HG02623 (cell line): Measurements from ENCODE around the gene EPHB1.

ENCODE experiments used
- ATAC-seq: cut with Tn5 transposase; IDR thresholded peaks from one replicate; pipeline ENCODE4 v1.9.1; 2021; ENCODE audit warnings: moderate library complexity; ENCODE audit not compliant: unreplicated experiment

The EPHB1 gene

DNA sequence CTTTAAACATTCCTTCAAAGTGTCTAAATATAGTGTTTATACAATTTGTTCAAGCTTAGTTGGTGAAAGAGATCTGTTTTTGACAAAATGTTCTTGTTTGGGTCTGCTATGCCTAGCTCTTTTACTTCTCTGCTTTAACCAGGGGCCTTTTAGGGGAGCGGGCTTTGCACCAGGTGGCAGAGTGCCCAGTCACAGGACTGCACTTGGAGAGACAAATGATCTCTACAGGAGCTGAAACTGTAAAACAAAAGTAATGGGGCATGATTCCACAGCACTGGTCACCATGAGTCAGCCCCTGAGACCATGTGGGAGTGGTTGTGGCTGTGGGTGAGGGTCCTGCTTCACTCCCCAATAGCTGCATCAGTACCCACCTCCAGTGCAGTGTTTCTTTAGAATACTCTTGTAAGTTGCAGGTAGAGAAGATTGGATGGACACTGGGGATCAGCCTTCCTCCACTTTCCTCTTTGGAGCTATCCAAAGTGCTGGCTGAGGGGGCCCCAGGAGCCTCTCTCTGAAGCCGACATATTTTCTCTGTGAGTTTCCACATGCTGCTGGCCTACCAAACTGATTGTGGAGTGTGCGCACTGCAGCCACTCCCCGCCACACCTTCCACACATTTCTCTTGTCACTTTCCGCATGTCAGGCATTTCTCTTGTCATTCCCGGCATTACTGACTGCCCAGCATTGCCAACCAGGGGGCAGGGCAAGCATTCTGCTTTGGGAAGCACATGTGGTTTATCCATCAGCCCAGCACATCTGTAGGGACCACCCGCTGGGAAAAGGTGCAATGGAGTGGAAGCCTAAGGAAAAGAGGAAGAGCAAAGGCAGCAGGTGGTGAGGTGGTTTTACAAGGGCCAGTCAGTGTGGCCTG lies 110.0 kb downstream of the EPHB1 start:
- peak; percentile 15 for ATAC-seq

DNA sequence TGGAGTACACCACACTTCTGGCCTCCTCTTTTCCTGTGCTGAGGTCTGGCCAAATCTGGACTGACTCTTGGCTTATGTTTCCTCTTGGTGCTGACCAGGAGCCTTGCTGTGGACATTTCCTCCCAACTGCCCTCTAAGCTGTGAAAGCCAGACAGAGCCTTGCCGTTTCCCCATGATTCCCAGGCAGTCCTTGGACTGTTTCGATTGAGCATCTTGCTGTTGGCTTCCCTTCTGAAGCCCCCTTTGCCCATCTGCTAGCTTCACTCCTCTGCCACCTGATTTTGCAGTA lies 110.5 kb downstream of the EPHB1 start:
- no peak for ATAC-seq

DNA sequence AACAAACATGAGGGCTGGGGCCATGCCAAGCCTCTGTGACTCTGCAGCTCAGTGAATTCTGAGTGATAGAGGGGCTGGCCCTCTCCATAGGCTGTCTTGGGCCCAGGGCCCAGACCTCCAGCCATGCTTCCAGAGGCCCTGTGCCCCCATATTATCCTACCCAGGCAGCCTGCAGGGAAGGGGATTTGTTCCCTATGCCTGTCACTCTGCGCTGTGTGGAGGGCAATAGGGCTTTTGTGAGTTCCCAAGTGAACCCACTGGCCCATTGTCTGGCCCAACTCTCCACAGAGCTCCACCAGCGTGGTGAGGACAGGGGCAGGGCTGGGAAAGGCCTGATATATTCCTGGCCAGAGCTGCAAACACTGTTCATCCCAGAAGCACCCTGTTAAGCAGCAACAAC lies 113.2 kb downstream of the EPHB1 start:
- no peak for ATAC-seq

DNA sequence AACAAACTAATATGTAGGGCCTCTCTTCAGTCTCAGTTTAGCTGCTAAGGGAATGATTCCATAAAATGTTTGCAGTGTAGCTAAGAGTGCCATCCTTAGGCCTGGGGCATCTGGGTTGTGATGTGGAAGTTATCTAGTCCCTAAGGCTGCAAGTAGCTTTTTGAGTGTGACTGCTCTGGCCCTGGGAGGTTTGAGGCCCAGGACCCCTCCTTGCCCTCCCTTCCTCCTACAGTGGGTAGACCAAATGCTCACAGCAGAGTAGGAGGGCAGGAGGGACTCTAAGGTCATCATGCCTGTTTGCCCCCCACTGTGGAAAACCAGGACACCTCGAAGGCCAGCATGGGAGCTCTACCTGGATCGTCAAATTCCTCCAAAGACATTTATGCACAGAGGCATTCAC lies 115.0 kb downstream of the EPHB1 start:
- ATAC-seq, result no peak

DNA sequence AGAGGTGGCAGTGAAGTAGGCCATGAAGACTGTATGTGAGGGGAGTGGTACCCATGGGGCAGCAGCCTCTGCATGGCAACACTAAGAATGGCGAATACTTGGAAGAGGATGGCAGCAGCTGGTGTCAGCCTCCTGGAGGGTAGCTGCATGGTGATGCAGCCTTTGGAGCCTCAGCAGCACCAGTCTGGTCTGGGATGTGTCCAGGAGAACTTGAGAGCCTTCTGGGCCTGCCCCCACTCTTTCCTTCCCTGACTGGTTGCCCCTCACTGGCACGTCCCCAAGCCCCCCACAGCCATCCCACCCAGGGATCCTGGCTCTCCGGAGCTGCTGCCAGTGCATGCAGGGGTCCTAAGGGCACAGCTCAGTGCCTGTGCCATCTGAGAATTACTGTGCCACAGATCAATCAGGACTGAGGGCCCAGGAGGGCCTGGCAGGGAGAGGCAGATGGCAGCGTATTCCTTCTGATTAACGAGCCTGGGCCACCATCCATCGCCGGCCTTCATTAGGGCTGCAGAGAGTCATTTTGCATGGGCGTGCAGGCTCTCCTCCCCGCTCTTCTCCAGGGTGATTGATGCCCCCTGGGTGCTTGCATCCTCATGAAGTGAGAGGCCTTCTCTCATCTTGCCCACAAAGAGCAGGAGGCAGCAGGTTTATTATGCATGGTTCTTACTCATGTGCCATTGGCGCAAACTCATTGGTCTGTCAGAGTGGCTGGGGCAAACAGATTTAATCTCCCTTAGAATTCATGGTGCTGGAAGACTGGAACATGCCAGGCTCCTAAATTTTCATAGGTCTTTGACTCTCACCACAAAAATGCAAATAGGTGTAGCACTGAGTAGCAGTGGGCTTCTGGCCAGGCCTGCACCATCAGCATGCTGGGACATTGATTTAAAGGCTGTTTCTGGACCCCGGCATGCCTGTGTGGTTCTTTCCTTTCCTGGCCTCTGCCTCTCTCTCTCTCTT lies 116.8 kb downstream of the EPHB1 start:
- ATAC-seq, result no peak

DNA sequence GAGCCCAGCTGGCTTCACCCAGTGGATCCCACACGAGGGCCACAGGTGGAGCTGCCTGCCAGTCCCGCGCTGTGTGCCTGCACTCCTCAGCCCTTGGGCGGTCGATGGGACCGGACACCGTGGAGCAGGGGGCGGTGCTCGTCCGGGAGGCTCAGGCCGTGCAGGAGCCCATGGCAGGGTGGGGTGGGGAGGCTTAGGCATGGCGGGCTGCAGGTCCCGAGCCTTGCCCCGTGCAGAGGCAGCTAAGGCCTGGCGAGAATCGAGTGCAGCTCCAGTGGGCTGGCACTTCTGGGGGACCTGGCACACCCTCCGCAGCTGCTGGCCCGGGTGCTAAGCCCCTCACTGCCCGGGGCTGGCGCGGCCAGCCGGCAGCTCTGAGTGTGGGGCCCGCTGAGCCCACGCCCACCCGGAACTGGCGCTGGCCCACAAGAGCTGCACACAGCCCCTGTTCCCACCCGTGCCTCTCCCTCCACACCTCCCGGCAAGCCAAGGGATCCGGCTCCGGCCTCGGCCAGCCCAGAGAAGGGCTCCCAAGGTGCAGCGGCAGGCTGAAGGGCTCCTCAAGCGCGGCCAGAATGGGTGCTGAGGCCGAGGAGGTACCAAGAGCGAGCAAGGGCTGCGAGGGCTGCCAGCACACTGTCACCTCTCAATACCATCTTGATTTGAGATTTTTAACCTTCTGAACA lies 121.4 kb downstream of the EPHB1 start:
- ATAC-seq, result no peak

DNA sequence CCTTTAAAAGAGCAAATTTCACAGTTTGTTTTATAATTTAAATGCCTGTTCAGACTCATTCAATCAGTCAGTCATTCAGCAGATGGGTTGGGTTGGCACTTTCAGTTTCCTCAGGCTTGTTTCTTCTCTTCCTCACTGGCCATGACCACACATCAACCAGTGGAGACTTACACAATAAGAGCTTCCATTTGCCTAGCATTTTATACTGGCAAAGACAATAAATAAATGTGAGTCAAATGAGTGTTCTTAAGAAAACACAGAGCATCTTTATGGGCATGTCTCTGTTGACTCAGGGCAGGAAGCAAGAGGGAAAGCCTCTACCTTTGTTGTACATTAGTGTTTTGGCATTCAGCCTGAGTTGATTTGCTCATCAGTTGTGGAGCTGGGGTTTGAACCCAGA lies 122.6 kb downstream of the EPHB1 start:
- ATAC-seq, result no peak

DNA sequence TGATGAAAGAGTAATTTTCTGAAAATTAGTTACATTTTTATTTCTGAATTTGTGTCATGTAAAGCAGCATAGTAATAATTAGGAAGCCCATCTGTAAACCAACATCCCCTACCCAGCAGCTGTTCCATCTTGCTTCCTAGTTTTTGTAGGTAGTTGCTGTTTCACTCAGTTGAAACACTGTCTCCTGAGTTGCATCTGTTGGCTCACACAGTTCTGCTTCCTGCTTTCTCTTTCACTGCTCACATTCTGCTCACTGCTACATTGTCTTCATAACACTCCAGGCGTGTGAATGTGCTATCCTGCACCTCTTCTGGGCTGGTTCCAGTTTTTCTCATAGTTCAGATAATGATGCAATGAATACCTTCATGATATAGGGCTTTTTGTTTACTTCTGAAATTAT lies 123.4 kb downstream of the EPHB1 start:
- peak; percentile 95 for ATAC-seq

DNA sequence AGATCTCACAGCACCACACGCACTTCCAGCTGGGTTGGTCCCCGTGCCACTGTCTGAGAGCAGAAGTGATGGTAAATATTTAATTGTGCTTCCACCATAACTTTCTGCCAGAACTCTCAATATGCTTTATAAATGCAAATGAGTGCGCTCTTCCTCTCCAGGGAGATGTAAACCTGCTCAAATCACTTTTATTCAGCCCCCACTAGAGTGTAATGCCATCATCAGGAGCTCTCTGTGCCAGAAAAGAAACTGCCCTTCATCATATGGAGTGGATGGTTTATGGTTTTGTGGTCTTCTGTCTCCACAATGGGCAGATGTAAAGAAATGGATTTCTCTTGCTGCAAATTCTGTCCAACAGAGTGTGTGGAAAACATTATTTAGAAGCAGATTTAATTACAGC lies 127.0 kb downstream of the EPHB1 start:
- ATAC-seq, result no peak

DNA sequence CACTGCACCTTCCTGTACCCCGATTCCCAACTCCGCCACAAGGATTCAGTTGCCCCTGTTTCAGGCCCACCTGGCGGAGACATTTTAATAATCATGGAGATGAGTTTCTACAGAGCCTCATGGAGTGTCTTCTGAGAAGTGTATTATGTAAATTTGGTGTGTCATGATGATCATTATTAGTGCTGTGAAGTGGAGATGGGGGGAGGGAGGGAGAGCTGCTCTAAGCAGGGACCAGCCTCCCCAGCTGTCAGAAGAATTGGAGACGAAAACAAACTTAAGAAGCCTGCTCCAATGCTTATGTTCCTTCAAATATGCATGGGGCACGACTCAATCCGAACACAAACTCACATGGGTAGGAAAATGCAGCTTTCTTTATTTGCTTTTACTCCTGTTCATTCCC lies 127.8 kb downstream of the EPHB1 start:
- no peak for ATAC-seq

DNA sequence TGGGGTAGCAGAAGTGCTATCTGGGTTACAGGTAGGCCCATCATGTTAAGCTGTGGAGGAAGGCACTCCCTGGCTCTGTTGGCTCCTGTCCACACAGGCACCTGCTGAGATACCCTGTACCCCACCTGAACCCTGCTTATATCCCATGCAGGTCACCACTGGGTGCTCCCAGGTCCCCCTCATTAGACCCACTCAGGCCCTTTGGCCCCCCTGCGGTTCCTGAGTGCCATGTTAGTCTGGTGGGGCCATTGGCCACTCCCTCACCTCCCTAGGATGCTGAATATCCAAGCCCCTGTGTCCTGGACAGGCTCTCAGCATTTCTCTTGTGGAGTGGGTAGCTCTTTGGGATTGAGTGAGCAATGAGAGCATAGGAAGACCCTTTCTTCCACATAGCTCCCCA lies 128.2 kb downstream of the EPHB1 start:
- no peak for ATAC-seq

DNA sequence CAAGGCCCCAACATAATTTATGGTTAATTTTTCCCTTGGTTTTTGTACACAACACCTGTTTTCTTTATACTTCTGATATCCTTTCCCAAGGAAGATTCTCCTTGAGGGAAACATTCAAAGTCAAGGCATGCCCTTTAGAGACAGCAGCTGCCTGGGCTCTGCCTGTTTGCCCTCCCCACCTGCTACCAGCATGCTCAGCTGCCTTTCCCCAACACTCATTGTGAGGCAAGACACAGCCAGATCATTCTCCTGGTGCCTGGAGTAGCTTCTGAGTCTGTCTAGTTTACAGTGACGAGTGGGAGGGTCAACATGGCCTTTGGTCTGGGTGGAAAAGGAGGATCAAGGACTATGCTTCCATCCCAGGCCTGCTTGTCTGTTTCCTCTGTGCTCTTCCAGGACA lies 132.5 kb downstream of the EPHB1 start:
- ATAC-seq, result no peak

DNA sequence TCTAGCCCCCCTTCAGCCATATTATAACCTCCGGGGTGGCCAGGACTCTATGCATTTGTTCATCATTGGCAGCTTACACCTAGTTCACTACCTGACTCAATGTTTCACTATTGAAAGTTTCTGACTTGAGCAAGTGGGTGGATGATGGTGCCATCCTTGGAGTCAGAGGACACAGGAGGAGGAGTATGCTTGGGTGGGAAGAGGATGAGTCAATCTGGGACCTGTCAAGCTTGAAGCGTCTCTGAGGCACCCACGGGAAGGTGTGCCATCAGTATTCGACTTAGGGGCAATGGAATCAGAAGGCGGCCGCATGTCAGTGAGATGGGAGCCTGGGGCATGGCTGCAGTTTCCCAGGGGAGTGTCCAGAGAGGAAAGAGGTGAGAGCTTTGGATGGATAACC lies 133.3 kb downstream of the EPHB1 start:
- no peak for ATAC-seq

DNA sequence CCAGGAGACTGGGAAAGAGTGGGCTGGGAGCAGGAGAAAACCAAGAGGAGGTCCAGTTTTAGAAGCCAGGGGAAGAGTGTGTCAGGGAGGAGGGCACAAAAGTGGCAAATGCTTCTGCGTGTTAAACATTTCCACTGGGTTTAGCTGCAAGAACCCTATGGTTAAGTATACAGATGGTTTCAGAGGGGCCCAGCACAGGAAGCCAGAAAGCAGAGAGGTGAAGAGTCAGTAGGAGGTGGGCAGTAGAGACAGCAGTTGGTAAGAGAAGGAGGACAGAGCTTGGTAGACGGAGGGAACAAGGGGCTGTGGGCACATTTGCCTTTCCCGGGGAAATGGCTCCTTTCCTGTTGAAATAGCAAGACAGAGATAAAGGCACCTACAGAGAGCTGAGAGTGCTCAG lies 133.8 kb downstream of the EPHB1 start:
- no peak for ATAC-seq

DNA sequence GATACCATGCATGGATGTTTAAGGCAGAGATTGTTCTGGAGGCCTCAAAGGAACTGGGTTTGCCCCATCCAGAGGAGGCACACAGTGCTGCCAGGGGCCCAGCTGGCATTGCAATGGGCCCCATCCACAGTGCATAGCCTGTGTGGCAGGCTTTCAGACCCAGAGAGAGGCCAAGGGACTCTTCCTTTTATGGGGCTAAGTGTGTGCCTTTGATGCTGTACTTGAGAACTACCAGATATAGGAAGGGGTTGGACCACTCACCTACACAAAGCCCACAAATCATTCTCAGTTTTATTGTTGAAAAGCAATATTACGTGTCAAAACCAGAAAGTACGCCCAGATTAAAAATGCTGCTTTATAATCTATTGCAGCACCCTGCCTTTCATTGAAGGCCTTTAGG lies 134.9 kb downstream of the EPHB1 start:
- no peak for ATAC-seq

DNA sequence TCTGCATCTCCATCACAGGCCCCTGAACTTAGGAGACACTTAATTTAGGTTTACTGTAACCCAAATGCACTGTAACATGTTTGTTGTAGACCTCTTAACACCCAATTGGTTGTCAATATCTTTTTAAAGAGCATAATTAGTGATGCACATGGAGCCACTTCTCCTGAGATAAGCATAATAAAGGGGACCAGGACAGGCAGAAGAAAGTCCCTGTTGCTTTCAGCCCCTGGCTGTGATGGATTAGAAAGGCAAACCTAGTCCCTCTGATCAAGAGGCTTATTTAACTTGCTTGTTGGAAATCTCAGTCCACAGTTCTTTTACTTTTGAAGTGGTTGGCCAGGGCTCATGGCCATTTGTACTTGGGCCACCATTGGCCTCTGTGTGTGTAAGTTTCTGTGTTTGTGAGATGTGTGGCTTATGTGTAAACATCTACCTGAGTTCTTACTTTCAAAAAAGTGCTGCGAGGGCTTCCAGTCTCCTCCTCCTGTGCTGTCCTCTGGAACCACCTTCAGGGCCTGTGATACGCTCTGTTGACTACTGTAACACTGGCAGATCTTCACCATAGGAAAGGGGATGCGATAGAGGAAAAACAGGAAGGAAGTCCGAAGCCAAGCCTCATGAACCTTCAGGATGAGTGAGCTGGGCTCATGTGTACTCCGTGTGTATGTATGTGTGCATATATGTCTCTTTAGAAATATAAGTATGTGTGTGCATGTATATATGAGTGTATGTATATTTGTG lies 136.2 kb downstream of the EPHB1 start:
- no peak for ATAC-seq

DNA sequence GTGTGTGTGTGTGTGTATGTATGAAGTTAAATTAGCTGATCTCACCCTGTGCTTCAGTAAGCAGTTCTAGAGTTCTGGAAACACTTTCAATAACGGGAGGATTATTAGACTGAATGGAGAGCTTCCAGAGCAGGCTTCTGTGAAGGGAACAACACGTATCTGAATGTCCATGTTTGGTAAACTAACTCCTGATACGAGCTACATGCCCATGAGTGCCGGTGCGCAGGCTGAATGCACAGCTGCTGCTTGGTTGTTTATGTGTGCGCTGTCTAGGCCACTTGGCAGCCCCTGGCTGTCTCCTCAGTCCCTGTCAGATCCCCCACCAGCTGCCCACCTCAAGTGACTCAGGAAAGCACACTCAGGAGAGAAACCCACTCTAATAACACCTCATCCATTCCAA lies 137.0 kb downstream of the EPHB1 start:
- ATAC-seq, result no peak

DNA sequence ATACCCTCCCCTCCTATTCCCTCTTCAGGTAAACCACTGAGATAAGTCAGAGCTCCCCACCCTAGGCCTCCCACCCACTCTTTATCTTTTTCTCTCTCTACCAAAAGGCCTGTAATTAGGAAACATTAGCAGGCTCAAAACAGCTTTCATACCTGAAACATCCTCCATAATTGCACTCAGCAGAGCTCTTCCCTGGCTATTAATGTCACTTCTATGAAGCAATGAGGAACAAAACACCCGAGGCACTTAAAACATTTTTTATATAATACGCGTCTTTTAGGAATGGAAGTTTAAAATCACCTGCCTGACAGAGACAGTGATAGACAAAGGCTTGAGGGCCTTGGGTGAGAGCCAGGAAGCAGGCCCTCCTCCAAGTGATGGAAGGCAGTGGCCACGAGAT lies 138.9 kb downstream of the EPHB1 start:
- ATAC-seq, result no peak

DNA sequence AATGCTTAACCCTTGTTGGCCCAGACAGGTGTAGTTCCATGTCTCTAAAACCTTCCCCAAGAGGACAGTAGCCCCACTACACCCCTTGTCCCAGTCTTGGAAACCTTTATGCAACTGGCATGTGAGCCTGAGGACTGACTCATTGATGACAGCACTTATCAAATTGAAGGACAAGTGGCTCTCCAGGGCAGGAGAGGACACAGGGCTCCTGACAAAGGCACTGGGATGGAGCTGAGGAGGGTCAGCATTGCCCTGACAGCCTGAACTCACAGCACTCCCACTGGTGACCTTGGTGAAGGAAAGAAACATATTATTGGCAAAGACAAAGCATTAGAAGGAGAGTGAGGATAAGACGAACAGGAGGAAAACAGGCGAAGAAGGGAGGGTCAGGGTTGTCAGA lies 139.9 kb downstream of the EPHB1 start:
- no peak for ATAC-seq

DNA sequence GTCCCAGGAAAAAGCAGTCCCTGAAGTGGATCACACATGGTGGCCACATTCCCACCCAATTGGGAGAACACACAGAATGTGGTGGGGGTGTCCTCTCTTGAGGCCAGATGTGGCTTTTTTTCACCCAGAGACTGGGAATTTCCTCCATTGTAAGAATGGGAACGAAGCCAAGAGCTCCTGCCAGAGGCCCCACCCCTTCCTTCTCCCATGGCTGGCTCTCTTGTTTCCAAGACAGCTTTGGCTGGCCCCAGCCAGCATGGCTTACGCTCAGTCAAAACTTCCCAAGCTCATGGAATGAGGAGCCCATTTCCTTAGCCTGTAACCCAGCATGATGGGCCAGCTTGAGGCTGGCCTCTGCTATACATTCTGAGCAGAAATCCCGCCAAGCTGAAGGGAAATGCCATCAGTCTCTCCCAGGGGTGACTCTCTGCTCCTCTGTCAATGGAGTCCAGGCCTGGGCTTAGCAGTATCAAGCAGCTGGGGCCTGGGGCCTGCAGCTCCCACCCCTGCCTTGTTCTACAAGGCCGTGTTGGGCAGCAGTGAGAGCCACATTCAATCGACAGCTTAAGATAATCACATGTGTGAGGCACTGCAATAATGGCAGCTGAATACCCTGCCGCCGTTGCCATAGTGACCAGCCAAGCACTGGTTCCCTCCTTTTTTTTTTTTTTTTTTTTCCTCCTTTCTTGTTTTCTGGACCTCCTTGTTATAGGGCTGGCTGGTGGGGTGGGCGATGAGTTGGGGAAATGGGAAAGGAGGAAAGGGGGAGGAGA lies 142.4 kb downstream of the EPHB1 start:
- no peak for ATAC-seq
